CD4-positive, alpha-beta T cell treated with Interleukin-12 subunit alpha and Interleukin-12 subunit beta, for 1 hour (primary cell): Measurements from ENCODE around the gene UBE2C.

Experiments used
- DNase-seq: peaks from one replicate; pipeline ENCODE4 v3.0.0-alpha.2; 2020

Gene UBE2C

GRCh38 chr20:45833883-45834796, 21.7 kb downstream of the UBE2C start:
- peak; percentile 52 for DNase-seq

- DNase-seq = no peak
Measured at GRCh38 chr20:45834797-45835161, 22.3 kb downstream of the UBE2C start.

GRCh38 chr20:45835329-45835765, 22.9 kb downstream of the UBE2C start:
- no peak for DNase-seq

GRCh38 chr20:45835825-45836224, 23.4 kb downstream of the UBE2C start:
- DNase-seq = no peak

GRCh38 chr20:45836841-45837240, 24.4 kb downstream of the UBE2C start:
- no peak for DNase-seq

GRCh38 chr20:45840700-45841198, 28.3 kb downstream of the UBE2C start:
- no peak for DNase-seq

- no peak for DNase-seq
Measured at GRCh38 chr20:45841407-45842129, 29.1 kb downstream of the UBE2C start.

- no peak for DNase-seq
Measured at GRCh38 chr20:45842169-45842812, 29.8 kb downstream of the UBE2C start.

- DNase-seq = no peak
Measured at GRCh38 chr20:45843506-45843905, 31.1 kb downstream of the UBE2C start.

GRCh38 chr20:45845452-45845851, 33.0 kb downstream of the UBE2C start:
- DNase-seq = no peak

GRCh38 chr20:45848421-45848820, 36.0 kb downstream of the UBE2C start:
- no peak for DNase-seq

GRCh38 chr20:45848969-45849582, 36.6 kb downstream of the UBE2C start:
- DNase-seq = no peak

- no peak for DNase-seq
Measured at GRCh38 chr20:45850238-45850637, 37.8 kb downstream of the UBE2C start.

- DNase-seq = no peak
Measured at GRCh38 chr20:45850926-45851325, 38.5 kb downstream of the UBE2C start.

- DNase-seq = no peak
Measured at GRCh38 chr20:45851501-45851900, 39.1 kb downstream of the UBE2C start.

GRCh38 chr20:45852326-45852725, 39.9 kb downstream of the UBE2C start:
- DNase-seq = no peak

GRCh38 chr20:45853484-45853883, 41.0 kb downstream of the UBE2C start:
- DNase-seq = no peak

GRCh38 chr20:45857114-45857881, 44.9 kb downstream of the UBE2C start, which contains the start of the genes ACOT8 and ZSWIM3:
Gene ACOT8, minus strand, starts transcription at chr20:45857392. Its CDS starts 77 bp downstream, at chr20:45857315.
Gene ZSWIM3, plus strand, starts transcription at chr20:45857614. Its CDS starts 212 bp downstream, at chr20:45857826.
- peak; percentile 100 for DNase-seq

- DNase-seq = no peak
Measured at GRCh38 chr20:45857882-45858216, 45.4 kb downstream of the UBE2C start.

- no peak for DNase-seq
Measured at GRCh38 chr20:45859916-45860315, 47.5 kb downstream of the UBE2C start.

GRCh38 chr20:45860560-45861220, 48.2 kb downstream of the UBE2C start:
- DNase-seq = no peak
